Stimulated activated CD8-positive, alpha-beta memory T cell treated with anti-CD3 and anti-CD28 coated beads, Interleukin-4, amount 100 ng/mL, for 4 hours (primary cell): ENCODE measurements around the gene LORICRIN.

Source experiments
- DNase-seq, 2 donors: peaks; one replicate each; pipeline ENCODE4 v3.0.0-alpha.2; 2020; ENCODE audit warnings: low read depth in 2 of 2, low spot score in 1 of 2

LORICRIN gene

DNA sequence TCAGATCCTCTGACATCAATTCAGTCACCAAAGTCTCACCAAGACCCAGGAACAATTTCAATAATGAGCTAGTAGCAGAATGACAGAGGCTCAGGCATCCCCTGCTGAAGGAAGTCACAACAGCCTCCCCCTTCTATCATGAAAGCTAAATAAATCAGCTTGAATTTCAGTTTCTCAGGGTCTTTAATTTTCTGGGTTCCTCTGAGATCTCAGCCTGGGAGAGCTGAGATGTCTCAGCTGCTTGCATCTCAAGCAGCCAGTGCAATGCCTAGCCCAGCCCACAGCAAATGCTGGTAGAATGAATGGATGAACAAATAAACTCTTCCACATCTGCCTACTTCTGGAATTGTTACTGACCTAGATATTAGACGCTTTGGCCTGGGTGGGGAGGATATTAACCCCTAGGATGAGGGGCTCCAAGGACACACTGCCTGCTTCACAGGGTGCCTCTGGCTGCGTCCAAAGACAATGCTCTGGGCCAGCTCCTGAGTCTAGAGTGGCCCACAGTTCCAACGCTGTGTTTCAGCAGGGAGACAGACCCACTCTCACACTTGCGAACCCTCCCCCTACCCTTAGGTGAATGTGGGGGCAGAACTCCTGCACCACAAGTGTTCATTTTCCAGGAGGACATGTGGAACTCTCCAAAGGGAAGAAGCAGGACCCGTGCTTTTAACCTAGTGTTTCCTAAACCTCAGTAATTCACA is 11.2 kb upstream of the LORICRIN start:
- no peak for DNase-seq

DNA sequence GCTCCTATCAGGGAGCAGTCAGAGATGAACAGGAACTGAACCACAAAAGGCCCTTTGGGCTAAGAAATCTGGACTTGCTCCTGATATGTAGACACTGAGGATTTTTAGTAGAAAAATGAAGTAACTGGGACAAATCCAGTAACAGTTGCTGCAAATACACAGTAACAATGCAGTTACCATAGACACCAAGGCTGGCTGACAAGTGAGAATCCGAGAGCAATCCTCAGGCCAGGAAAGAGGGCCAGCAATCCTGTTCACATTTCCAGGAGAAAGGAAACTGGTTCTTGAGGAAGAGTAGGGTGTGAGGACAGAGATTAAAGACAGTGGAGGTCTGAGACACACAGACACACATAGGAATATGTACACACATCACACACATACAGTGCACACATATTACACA is 9.3 kb upstream of the LORICRIN start:
- no peak for DNase-seq

DNA sequence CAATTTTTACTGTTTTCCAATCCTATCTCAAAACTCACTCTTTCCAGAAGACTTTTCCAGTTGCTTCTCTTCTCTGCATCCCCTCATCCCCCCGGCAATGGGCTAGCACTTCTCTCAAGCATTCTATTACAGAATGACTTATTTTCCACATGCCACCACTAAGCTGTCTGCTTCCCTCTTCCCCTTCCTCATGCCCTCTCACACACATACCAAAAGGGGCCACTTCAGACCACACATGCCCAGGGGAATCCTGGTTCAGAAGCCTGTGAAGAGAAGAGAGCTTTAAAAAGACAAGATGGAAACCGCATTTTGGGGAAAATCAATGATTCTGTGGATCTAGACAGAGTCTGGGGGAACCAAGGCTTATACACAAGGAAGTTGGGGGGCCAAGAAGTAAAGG is 8.4 kb upstream of the LORICRIN start:
- DNase-seq = no peak

DNA sequence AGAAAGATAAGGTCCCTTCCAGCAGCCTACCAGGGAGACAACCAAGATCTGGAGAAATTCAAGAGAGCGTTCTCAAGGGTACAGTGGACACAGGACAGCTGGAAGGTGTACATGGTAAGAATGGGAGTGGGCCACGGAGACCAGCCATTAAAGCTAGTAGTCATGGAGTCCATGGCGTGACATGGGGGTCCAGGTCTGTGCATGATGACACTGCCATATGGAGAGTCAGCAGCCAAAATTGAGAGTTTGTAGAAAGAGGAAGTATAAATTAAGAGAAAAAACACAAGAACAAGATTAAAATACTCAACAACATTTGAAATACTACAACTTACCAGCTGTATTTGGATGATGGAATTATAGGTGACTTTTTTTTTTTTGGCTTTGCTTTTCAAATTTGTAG is 7.9 kb upstream of the LORICRIN start:
- no peak for DNase-seq

DNA sequence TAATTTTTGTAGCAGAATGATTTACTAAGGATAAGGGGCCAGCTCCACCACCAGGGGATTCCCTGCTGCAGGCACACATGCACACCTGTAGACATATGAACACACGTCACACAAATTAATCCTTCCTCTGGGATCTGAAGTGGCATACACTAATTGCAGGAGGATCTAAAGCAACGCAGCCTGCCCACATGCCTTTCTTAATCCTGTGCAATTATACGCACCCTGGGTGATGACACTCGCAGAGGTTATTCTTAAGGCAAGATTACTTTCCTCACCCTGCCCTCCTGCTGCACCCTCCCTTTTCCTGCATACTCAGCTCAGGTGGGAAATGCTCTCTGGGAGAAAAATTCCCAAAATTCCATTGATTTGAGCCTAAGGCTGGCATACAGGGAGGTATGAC is 7.5 kb upstream of the LORICRIN start:
- DNase-seq = no peak

DNA sequence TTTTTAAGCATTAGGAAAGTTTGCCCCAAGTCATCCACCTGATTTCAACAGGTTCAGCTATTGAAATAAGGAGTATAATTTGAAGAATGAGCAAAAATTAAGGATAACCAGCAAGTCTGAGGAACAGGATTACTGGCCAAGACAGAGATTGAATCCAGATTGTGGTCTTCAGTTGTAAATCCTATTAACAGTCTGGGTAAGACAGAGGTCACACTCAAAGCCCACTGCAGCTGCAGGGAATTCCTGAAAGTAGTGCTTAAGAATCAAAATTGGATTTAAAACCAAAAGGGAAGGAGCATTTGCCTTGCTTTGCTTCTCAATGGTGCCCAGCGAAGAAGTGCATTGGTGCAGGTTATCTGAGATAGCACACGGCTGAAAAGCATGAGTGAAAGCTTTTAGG is 6.4 kb upstream of the LORICRIN start:
- DNase-seq = no peak

DNA sequence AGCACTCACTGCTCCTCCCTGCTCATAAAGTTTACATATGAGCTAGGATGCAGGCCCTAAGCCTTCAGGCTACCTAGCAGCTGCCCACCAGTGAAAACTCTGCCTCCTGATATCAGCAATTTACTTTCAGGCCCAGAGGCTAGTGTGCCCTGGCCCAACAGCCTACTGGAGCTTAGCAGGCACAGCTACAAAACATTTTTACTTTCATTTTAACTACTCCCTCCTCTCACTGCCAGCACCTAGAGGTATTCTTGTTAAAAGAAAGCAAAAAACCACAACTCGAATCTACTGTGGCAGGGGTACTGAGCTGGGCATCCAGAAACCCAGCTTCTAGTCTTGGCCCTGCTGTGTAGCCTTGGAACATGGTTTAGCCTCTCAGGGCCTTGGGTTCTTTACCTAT is 5.8 kb upstream of the LORICRIN start:
- no peak for DNase-seq

DNA sequence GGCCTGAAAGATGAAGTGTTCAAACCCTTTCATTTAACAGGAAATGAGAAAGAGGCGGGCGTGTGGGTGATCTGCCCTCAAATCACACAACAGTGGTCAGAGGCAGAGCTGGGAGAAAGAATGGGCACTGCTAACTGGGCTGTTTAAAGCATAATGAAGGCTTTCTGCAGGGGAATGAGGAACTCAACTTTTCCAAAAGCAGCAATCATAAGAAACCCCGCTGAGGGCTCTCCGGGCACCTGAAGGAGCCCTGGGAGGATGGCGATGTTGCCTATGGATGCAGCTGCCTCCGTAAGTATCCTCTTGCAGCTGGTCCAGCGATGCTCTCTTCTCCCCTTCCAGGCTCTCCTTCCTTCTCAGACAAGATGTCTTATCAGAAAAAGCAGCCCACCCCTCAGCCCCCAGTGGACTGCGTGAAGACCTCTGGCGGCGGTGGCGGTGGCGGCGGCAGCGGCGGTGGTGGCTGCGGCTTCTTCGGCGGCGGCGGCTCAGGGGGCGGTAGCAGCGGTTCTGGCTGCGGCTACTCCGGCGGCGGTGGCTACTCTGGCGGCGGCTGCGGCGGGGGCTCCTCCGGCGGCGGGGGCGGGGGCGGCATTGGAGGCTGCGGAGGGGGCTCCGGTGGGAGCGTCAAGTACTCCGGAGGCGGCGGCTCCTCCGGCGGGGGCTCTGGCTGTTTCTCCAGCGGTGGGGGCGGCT is 1.2 kb downstream of the LORICRIN start:
- no peak for DNase-seq

DNA sequence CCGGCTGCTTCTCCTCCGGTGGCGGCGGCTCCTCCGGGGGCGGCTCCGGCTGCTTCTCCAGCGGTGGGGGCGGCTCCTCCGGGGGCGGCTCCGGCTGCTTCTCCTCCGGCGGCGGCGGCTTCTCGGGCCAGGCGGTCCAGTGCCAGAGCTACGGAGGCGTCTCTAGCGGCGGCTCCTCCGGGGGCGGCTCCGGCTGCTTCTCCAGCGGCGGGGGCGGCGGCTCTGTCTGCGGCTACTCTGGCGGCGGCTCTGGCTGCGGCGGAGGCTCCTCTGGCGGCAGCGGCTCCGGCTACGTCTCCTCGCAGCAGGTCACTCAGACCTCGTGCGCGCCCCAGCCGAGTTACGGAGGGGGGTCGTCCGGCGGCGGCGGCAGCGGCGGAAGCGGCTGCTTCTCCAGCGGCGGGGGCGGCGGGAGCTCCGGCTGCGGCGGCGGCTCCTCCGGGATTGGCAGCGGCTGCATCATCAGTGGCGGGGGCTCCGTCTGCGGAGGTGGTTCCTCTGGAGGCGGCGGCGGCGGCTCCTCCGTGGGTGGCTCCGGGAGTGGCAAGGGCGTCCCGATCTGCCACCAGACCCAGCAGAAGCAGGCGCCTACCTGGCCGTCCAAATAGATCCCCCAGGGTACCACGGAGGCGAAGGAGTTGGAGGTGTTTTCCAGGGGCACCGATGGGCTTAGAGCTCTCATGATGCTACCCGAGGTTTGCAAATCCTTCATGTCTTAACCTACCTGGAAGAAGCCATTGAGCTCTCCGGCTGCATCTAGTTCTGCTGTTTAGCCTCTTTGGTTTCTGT is 2.0 kb downstream of the LORICRIN start:
- DNase-seq = no peak

DNA sequence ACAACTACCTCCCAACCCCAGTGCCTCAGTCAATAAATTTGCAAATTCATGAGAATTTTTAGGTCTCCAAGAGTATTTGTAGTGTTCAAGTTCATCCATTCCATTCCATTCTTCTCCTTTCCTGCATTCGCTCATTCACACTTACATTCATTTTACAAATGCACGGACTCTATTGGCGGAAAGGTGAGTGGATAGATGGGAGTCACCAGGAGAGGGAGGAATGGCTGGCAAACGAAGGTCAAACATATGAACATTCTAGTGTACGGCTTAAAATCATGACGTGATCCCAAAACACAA is 2.5 kb downstream of the LORICRIN start:
- DNase-seq = no peak

DNA sequence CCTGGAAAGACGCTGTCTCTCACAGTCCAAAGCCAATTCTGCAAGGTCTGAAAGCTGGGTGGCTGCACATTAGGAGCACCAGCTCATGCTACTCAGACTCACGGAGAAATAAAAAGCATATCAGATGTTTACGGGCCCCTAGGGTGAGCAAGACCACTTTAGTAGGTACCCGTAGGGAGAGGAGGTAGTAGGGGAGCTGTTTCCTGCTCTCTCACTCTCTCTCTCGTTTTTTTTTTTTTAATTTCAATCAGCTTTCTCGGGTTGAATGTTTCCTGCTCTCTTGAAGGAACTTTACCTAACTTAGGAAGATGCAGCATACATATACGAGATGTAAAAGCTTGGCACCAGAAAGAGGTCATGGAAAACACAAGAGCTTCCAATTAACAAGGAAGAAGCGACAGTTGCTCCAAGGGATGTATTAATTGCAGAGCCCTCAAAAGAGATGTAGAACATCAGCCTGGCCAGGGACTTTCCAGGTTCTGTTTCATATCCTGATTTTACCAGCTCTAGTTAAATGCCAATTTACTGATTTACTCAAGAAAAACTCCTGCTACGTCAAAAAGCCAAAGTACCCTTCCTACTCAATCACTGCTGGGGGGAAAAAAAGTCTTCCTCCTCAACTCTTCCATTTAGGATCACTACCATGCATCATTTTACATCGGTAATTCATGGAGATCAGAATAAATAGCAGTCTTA is 3.1 kb downstream of the LORICRIN start:
- DNase-seq = no peak

DNA sequence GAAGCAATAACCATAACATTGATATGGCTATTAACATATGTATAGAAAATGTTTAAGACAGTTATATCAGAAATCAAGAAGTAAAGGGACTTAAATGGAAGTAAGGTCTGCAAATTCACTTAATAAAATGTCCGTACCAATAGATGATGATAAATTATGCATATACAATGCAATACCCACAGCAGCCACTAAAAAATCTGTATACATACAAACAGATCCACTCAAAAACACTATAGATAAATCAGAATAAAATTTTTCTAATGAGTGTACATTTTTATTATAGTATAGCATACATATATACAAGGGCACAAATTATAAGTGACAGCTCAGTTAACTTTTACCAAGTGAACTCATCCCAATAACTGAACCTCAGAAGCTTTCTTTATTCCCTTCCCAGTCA is 6.0 kb downstream of the LORICRIN start:
- no peak for DNase-seq

DNA sequence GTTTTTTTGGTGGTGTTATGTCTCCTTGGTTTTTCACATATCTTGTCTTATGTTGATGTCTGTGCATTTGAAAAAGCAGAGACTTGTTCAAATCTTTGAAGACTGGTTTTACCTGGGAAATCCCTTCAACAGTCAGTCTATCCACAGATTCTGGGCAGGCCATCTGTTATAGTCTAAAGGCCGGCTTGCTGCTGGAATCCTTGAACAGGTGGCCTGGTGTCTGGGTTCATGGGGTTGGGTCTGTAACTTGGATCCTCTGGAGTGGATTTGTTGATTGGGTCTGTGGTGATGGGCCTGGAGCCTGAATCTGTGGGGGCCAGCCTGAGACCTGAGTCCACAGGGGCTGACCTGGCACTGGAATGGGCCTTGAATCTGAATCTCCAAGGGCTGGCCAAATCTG is 12.2 kb downstream of the LORICRIN start:
- no peak for DNase-seq

DNA sequence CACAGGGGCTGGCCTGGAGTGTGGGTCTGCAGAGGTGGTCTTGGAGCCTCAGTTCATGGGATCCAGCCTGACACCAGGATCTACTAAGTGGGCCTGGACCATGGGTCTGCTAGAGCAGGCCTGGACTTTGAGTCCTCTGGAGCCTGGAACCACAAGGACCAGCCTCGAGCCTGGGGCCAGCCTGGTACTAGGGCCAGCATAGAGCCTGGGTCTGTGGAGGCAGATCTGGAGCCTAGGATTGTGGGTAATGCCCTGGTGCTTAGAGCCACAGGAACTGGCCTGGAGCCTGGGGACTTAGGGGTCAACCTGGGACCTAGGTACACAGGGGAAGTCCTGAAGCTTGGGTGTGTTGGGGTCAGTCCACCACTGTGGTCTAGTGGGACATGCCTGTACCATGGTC is 12.7 kb downstream of the LORICRIN start:
- no peak for DNase-seq

DNA sequence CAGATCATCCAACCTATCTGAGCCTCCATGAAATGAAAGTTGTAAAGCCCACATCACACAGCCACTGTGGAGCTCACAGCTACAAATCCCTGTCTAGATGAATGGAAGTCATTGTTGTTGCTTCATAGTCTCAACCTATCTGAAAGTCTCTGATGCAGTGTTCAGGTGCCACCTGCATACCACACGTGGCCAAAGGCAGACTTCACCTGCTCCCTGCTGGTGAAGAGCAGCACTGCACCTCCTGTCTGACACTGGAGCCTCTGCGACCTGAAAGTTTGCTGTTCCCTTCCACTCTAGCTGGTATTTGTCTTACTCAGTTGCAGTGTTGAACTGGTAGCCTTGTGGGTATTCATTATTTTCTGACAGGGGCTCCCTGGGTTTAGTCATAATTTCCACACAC is 18.4 kb downstream of the LORICRIN start:
- no peak for DNase-seq

DNA sequence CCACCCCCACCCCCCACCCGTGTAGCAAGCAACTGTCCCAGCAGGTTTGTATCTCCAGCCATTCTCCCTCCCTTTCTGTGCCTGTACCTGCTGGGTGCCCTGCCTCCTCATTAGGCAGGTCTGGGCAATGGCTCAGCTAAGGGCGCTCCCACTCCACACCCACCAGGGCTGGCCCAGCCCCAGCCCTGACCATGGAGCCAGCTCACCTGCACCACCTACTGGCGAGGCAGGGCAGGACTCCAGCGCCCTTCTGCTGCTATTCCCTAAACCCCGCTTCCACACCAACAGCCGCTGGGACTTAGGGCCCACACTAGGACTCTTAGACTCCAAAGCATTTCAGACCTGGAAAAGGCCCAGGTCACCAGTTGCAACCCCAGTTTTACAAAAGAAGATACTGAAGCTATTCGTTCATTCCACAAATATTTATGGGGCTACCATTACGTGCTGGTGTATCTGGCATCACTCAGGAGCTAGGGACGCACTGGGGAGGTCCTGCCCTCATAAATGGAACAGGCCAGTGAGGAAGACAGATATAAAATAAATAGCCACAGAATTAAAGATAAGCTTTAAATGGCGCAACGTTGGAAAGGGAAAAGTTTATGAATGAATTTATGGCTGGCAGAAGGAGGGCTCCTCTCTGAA is 29.3 kb downstream of the LORICRIN start:
- no peak for DNase-seq

DNA sequence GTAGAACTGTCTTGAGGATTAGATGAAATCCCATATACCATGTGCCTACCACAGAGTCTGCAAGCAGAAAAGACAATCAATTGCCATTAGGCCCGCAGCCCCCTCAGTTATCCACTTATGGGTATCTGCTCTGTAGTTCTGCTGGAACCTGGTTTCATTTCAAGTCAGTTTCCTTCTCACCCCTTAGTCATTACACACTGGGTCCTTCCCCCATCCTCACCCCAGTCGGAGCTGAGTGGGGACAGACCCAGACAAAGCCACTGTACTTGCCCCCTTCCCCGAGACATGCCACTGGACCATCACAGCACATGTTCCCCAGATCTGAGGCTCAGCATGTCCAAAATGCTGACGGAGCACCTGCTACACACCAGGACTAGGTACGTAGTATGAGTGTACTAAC is 32.0 kb downstream of the LORICRIN start:
- no peak for DNase-seq

DNA sequence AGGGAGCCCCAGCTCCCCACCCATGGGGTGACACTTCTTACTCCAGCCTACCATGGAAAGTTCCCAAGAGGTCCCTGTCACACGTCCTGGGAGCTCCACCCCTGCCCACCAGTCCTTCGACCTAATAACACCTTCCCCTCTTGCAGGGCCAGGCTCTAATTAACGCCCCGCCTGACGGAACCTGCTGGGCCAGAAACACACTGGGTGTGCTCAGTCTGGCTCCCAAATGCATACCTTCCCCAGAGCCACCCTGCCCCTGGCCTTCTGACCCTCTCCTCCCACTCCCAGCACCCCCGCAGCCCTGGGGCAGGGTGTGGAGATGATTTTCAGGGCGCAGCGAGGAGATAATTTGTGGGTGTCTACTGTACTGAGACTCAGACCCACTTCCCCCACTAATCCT is 32.7 kb downstream of the LORICRIN start:
- DNase-seq = no peak

DNA sequence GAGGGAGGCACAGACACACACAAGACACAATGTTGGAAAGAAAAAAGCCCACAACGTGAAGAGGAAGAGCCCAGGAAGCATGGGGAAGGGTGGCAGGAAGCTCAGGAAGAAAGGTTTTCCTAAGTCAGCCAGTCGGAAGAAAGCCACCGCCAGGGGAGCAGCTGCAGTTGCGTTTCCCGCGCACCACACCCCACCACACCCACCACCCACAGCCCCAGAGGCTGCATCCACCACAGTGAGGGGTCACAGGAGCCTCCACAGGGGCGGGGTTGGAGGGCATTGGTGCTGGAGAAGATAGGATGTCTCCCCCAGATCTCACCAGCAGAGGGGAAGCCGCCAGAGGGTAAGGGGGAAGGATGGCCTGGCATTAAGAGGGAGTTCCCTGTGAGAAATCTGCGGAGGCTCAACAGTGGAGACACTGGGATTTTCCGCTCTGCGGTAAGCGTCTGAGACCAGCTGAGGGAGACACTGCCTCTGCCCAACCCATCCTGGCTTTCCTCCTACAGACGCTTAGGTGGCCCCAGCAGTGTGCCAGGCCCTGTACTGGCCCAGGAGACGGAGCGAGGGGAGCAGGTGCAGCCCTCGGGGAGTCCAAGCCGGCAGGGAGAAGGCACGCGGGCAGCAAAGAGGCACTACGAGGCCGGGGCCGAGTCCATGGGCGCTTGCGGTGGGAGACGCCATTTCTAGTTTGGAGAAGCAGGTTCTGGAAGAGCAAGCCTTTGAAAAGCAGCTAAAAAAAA is 33.4 kb downstream of the LORICRIN start:
- DNase-seq = no peak

DNA sequence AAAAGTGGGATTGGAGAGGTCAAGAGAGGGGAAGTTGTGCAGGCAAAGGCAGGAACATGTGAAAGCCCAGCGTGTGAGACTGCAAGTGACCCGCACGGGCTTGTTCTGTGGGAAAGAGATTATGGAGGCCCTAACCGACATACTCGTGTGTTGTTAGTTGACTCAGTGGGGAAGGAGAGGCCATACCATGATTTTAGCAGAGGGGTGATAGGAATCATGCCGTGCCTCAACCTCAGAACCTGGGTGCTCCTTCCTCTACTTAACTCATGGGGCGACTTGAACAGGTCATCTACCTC is 33.9 kb downstream of the LORICRIN start:
- no peak for DNase-seq

DNA sequence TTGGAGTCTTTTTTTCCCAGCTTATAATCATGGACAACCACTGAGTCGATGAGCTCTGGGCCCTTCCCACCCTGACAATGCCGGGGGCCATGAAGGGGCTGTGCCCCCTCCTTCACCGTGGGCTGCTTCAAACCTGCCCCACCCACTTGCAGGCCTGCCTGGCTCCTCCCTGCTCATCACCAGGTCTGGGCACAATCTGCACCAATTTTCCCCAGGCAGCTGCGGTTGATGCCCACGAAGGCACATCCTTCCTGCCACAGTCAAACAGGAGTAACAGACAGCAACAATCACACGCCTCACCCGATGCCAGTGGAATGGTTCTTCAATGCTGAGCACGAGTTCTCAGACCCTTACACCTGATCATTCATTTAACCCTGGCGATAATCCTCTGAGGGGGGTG is 34.4 kb downstream of the LORICRIN start:
- DNase-seq = no peak
